ENCODE measurements around the gene CEP20.
A peak's percentile ranks its signal among the peaks of the same experiment; 100 is the strongest.
"Not testable (repeated sequence)": the region's sequence is repeated elsewhere in the genome, so short reads cannot be mapped to it uniquely, and the experiment has no call there.

Gene CEP20

DNA sequence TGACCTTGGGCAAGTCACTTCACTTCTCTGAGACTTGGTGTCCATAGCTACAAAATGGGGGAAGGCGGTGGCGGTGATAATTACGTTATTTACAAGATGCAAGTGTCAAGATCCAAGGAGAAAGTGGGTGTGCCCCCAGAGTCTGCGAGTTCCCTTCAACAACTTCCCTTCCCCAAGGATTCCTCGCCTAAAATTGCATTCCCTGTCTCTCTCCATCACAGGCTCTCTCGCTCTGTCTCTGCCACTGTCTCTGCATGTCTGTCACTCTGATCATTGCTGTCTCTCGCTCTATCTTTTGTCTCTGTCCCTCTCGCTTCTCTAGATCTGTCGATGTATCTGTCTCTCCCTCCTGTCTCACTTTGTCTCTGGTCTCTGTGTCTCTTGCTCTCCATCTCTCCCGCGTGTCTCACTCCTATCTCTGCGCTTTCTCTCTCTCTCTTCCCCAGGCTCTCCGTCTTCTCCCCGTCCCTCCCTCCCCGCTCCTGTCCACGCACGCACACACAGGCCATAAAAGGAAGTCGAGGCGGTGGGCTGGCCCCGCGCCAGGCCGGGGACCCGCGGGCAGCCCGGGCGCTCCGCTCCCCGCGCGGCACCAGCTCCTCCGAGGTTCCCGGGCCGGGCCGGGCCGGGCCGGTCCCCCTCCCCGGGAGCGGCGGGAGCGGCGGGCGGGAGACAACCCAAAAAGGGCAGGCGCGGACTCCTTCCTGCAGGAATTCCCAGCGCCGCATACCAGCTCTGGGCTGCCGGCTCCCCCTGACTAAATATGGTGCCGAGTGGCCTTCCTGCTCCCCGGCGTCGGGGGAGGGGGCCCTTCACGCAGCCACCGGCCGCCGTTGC lies 30.5 kb downstream of the CEP20 start:
- peak; percentile 33 to 67 (median 39) for DNase-seq

DNA sequence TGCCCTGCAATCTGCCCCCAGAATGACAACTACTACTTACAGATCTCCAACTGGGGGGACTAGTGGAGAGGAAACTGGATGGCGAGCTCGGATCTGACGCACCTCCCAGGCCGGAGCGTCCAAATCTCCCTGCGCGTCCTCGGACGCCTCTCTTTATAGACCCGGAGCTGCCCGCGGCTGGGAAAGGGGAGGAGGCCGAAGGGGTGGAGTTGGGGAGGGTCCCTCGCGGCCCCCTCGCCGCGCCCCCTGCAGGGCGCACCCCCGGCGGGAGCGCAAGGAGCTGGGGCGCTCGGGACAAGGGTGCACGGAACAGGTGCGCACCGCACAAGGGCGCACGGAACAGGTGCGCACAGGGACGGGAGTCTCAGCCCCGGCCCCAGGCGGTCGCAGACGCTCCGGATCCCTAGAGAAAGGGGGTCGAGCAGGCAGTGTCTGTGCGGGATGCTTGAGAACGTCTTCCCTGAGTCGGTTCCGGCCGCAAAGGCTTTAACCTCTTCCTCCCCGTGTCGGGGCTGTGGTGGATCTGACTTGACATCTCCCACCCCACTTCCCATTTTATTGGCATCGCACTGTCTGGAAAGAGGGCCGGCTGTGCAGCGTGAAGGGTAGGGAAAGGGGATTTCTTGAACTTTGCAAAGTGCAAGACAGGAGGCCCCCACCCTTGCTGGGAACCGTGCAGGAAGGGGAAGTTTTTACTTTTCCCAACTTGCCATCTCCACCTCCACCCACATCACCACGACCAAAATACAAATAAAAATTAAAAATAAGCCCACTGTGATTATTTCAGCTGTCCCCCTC lies 31.3 kb downstream of the CEP20 start, which contains the start of gene MYH11:
Gene MYH11, minus strand, starts transcription at position 128 of the 798 bp plus-strand sequence. CDS start 18,776 bp downstream, outside the sequence.
- peak; percentile 67 to 82 (median 79) for DNase-seq

DNA sequence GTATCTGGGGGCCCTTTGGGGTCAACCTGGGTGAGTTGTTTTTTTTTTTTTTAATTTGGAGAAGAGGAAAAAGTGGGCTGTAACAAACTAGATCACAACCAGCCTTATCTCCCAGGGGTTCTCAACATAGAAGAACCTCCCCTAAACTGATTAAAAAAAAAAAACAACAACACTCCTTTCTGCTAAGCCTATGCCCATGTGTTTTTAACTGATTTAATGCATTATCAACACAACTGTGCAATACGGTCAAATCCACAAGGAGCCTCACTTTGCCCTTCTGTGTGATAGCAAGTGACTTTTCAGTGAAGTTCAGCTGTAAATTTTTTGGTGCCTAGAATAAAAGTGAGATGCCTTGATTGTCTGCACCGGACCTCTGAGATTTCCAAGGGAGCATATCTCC lies 32.2 kb downstream of the CEP20 start:
- DNase-seq, result no peak

DNA sequence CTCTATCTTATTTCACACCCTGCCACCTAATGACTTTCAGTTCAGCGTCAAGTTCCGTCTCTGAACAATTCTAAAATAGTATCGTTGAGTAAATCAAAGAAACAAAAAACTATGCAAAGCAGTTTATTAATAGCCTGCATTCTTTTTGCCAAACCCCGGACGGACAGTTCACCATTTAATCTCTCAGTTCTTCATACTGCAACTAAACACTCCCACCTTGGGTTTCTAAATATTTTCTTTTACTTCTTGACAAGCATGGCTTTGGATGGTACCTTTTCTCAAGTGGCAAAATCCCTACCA lies 32.7 kb downstream of the CEP20 start:
- no peak for DNase-seq

DNA sequence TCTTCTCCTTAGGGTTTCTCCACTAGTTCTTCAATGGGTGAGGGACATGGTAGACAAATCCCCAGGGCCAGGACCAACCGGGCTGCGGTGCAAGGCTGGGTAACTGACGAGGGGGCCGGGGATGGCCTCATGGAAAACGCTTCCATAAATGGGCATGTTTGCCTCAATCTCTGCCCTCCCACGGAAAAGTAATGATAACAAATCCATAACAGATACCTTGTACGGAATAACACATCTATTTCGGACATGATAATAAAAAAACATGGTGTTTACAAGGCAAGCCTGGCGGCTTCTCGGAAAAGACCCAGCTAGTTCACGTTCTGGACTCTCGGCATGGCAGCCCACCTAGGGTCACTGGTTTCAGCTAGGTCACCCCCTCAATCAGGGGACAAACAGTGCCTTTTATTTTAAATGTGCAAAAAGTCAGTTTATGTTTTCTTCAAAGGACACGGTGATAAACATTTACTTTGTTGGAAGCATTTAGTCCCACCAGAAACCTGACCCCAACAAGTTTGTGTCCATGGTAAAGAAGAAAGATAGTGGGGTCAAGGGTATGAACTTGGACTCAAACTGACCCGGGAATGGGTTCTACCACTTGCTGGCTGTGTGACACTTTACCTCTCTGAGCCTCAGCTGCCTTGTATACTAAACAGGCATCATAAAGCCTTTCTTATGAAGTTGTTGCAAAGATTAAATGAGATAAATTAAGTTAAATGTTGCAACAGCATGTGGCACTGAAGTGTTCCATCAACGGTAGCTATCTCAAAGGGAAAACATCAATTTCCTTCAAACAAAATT lies 33.3 kb downstream of the CEP20 start:
- no peak for DNase-seq

DNA sequence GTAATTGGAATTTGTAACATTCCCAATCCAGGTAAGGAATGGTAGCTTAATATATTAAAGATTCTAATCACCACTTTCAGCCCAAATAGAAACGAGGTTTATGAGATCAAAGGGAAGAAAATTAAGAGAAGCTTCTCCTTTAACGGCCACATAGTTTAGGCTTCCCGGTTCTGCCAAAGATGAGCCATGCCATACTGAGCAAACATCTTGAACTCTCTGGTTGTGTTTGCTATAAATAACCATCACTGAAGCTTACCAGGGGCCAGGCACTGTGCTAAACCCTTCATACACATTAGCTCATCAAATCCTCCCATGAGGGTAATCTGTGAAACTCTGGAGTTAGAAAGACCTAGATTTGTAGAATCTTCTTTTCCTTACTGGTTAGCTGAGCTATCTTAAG lies 34.3 kb downstream of the CEP20 start:
- no peak for DNase-seq

DNA sequence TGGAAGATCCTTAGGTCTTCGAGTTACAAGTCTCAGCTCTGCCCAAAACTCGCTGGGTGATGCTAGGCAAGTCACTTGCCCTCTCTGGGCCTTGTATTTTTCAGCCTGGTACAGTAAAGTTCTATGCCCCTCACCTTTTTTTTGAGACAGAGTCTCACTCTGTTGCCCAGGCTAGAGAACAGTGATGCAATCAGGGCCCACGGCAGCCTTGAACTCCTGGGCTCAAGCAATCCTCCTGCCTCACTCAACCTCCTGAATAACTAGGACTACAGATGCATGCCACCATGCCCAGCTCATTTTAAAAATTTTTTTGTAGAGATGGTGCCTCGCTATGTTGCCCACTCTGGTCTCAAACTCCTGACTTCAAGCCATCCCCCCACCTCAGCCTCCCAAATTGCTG lies 35.4 kb downstream of the CEP20 start:
- no peak for DNase-seq

DNA sequence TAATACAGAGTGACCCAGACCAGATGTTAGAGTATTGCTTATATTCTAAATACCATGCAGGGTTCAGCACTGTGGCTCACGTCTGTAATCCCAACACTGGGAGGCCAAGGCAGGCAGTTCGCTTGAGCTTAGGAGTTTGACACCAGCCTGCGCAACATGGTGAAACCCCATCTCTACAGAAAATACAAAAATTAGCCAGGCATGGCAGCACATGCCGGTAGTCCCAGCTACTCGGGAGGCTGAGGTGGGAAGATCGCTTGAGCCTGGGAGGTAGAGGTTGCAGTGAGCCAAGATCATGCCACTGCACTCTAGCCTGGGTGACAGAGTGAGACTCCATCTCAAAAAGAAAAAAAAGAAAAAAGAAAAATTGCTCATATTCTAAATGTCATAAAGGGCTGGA lies 37.8 kb downstream of the CEP20 start:
- not testable (repeated sequence) for DNase-seq

DNA sequence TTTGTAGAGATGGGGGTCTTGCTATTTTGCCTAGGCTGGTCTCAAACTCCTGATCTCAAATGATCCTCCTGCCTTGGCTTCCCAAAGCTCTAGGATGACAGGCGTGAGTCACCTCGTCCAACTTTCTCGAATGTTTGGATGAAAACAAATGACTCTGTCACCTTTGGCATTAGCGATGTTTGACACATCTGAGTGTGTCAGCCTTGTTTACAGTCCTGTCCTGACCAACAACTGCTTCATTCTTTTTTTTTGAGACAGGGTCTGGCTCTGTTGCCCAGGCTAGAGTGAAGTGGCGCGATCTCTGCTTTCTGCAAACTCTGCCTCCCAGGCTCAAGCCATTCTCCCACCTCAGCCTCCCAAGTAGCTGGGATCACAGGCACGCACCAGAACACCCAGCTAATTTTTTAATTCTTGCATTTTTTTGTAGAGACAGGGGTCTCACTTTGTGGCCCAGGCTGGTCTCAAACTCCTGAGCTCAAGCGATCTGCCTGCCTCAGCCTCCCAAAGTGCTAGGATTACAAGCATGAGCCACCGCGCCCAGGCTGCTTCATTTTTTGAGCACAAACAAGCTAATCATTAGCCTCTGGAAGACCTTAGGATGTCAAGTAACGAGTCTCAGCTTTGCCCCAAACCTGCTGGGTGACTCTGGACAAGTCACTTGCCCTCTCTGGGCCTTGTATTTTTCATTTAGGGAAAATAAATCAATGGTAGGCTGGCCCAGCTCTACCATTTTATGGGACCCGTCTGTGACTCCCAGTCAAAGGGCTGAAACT lies 39.0 kb downstream of the CEP20 start:
- DNase-seq, result no peak

DNA sequence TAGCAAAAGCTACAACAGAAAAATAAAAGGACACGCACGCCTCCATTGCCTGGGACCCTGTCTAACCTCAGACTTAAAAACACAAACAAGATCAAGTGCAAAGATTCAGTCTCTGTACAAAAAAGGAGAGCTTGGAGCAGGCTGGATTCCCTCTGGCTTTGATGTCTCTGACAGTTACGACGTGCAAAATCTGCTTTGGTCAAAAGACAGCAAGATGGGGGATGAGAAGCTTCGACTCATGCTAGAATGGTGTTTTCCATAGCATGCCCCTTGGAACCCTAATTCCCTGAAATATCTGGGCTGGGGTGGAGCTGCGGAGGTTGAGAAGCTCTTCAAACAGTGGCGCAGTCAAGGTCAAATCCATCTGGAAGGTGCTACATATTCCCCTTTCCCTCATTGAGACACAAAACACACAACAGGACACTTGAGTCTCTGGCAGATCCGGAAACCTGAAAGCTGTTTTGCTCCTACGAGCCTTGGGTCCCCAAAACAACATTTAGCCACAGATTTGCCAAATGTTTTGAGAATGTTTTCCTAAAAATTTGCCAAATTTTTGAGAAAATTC lies 40.7 kb downstream of the CEP20 start:
- DNase-seq, result no peak

DNA sequence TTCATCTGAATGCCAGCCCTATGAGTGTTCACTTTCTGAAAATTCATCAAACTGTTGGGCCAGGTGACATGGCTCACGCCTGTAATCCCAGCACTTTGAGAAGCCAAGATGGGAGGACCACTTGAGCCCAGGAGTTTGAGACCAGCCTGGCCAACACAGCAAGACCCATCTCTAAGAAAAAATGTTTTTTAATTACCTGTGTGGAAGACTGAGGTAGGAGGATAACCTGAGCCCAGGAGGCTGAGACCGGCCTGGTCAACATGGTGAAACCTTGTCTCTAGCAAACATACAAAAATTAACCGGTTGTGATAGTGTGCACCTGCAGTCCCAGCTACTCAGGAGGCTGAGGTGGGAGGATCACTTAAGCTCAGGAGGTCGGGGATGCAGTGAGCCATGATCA lies 41.9 kb downstream of the CEP20 start:
- DNase-seq, result no peak

DNA sequence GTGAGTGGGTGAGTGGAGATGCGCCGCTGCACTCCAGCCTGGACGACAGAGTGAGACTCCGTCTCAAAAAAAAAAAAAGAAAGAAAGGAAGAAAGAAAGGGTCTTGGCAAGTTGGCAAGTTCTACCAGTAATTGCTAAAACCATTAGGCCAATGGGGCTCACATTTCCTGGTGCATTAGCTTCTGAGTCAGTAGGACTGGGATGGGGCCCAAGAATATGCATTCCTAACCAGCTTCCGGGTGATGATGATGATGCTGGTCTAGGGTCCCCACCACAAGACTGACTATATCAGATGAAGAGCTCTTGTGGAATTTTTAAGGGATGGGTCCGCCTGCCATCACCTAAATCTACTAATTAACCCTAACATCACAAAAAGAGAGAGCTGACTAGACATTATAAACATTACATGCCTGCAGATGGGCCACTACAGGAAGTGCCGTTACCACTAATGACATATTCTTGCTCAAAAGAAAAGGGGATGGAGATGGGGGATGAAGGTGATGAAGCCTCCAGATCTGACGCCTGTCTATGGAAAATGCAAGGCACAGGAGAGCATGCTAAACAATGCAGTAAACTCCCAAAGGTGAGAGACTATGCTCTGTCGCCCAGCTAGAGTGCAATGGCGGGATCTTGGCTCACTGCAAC lies 44.6 kb downstream of the CEP20 start:
- DNase-seq, result no peak

DNA sequence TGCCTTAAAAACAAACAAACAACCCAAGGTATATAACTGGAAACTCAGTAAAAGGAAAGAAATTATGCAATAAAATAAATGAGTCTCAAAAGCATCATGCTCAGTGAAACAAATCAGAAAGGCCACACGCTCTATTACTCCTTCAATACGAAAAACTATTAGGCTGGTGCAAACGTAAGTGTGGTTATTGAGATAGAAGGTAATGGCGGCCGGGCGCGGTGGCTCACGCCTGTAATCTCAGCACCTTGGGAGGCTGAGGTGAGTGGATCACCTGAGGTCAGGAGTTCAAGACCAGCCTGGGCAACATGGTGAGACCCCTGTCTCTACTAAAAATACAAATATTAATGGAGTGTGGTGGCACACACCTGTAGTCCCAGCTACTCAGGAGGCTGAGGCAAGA lies 49.2 kb downstream of the CEP20 start:
- DNase-seq, result not testable (repeated sequence)

DNA sequence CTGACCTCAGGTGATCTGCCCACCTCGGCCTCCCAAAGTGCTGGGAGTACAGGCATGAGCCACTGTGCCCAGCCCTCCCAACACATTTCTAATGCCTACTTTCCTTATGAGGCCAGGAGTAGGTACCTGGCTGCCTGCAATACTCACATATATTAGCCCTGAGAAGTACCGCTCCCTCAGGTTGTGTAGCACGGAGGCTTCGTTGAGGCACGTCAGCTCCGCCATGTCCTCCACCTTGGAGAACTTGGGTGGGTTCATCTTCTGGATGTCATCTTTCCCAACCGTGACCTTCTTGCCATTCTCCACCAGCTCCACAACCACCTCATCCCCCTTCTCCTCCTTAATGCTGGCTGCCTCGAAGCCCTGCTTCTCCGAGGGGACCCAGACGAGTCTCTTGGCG lies 50.6 kb downstream of the CEP20 start:
- DNase-seq, result no peak

DNA sequence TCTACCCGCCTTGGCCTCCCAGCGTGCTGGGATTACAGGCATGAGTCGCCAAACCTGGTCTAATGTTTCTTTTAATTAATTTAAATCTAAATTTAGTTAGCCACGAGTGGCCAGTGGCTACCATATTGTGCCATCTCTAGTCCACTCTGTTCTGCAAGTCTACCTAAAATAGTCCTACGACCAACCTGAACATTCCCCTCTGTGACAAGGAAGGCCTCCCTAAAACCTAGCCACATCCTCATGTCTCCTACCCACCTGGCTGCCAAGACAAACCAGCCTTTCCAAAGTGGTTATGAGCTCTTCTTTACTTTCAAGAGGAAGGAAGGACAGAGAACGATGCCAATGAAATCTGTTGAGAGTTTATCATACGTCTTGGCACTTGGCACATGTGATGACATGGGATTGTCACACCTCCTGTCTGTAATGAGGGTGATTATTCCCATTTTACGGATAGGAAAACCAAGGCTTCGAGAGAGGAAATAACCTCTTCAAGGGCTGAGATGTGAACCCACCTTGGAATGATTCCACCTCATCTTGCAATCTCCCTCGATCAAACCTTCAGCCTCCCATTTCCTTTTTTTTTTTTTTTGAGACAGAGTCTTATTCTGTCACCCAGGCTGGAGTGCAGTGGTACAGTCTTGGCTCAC lies 51.3 kb downstream of the CEP20 start:
- DNase-seq, result no peak

DNA sequence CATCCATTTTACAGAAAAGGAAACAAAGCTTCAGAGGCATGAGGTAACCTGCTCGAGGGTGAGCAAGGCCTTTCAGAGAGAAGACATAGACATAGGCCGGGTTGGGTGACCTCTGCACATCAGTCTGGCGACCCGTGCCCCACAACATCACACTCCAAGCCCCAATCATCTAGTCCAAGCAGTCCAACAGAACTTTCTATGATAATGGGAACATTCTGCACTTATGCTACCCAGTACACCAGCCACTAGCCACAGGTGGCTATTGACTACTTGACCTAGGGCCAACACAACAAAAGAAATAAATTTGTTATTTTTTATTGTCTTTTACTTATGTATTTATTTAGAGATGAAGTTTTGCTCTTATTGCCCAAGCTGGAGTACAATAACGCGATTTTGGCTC lies 52.3 kb downstream of the CEP20 start:
- DNase-seq, result no peak

DNA sequence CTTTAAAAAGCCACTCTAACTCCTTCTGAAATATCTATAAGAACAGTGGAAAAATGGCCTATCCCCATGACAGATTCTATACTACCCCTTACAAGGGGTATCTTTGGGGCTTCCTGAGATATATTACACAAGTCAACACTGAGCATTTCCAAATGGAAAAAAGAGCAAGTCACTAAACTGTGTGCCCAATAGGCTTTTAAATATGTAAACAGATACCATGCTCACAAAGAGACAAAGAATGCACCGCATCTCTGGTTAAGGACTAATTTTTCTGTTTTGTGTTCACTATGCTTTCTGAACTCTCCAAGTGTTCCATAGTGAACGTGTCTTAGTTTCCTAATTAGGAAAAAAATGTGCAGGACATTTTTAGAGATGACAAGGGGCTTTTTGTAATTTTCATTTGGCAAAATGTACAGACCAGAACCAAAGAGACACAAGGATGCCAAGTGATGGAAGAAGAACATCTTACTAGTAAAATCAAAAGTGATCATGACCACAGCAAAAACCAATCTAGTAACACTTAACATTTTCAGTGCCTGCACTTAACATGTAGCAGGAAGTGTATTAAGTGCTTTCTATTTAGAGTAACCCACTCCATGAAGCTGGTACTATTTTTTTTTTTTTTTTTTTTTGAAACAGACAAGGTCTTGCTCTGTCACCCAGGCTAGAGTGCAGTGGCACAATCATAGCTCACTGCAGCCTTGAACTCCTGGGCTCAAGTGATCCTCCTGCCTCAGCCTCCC lies 53.1 kb downstream of the CEP20 start:
- no peak for DNase-seq

DNA sequence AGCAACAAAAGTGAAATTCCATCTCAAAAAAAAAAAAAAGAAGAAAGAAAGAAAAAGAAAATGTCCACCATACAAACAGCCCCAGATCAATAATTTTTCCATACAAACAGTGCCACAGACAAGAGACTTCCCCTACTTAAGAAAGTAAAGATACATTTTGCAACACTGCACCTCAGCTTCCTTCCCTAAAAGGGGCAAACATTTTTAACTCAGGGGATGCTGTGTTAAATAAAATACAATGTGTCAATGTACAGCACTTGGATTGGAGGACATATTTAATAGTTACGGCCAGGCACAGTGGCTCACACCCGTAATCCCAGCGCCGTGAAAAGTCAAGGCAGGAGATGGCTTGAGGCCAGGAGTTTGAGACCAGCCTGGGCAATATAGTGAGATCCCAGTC lies 53.9 kb downstream of the CEP20 start:
- DNase-seq, result peak in 1 of 3 donors; percentile 38

DNA sequence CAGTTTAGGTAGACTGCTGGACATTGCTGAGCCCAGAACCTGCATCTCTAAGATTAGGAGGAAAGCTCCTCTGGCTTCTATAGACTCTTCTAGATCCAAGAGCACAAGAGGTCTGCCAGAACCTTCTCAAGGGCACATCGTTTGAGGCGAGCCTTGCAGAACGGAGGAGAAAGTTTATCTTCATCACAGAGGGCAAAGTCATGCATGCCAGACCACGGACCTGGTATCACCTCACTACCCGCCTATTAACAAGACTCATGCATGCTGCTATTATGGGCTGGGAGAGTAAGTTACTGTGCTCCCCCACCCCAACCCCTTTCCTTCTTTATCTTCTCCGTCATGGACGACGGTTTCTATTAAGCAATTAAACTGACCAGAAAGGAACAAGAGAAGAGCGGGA lies 54.9 kb downstream of the CEP20 start:
- DNase-seq, result no peak

DNA sequence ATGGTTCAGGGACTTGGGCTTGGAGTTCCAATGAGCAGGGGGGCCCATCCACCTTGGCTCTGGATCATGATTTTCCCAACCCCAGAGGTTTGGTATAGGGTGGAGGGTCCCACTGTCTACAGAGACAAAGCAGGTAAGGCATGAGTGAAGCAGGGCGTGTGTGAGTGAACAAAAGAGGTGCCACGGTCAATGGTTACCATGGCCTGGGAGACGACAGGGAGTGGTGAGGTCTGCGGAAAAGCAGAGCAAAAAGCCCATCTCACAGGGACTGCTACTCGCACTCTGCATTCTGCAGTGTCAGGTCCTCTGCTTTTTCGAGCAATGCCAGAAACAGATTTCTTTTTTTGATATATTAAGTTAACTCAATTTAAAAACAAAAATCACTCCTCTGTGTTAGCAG lies 56.2 kb downstream of the CEP20 start:
- DNase-seq, result no peak
